H54 (cell line): Measurements from ENCODE around the gene STK32B.
"Not testable (repeated sequence)": the region's sequence is repeated elsewhere in the genome, so short reads cannot be mapped to it uniquely, and the experiment has no call there.

Experiments
- DNase-seq: peaks from one replicate; pipeline ENCODE4 v3.0.0; 2011; ENCODE audit warnings: low spot score, mixed read lengths; ENCODE audit not compliant: insufficient read length
- FAIRE-seq: peaks from 3 replicates; lab custom pipeline; 2011; peaks lifted over from hg19 to GRCh38; lab: Jason Lieb, UNC
- POLR2A ChIP-seq: IDR thresholded peaks from 2 replicates; pipeline ENCODE4 v1.6.1; 2011; ENCODE audit warnings: low read depth, mild to moderate bottlenecking, low read length

STK32B gene

GRCh38 chr4:5215321-5215720 lies 164.0 kb downstream of the STK32B start:
- no peak for DNase-seq
- FAIRE-seq: no peak
- no peak for TF ChIP-seq POLR2A

- no peak for FAIRE-seq
- DNase-seq: no peak
- no peak for TF ChIP-seq POLR2A
Measured at GRCh38 chr4:5217421-5217820, 166.1 kb downstream of the STK32B start.

GRCh38 chr4:5218376-5219069 lies 167.2 kb downstream of the STK32B start:
- FAIRE-seq (no peak), DNase-seq (no peak)
- no peak for TF ChIP-seq POLR2A

GRCh38 chr4:5220028-5220427 lies 168.7 kb downstream of the STK32B start:
- DNase-seq: no peak
- no peak for FAIRE-seq
- no peak for TF ChIP-seq POLR2A

GRCh38 chr4:5222047-5222446 lies 170.8 kb downstream of the STK32B start:
- no peak for FAIRE-seq
- no peak for TF ChIP-seq POLR2A

GRCh38 chr4:5222951-5223350 lies 171.7 kb downstream of the STK32B start:
- no peak for DNase-seq
- FAIRE-seq: no peak
- no peak for TF ChIP-seq POLR2A

More at GRCh38 chr4:5222047-5222446, 170.8 kb downstream of the STK32B start:
- no peak for DNase-seq

- FAIRE-seq (no peak), DNase-seq (no peak)
- TF ChIP-seq POLR2A: no peak
Measured at GRCh38 chr4:5224340-5224739, 173.1 kb downstream of the STK32B start.

GRCh38 chr4:5232549-5232948 lies 181.3 kb downstream of the STK32B start:
- FAIRE-seq: no peak
- DNase-seq: no peak
- no peak for TF ChIP-seq POLR2A

- no peak for DNase-seq
- TF ChIP-seq POLR2A: no peak
- no peak for FAIRE-seq
Measured at GRCh38 chr4:5237086-5237660, 185.9 kb downstream of the STK32B start.

GRCh38 chr4:5238173-5238572 lies 186.9 kb downstream of the STK32B start:
- no peak for DNase-seq
- FAIRE-seq: no peak
- no peak for TF ChIP-seq POLR2A

GRCh38 chr4:5247061-5247460 lies 195.8 kb downstream of the STK32B start:
- DNase-seq, FAIRE-seq: not testable (repeated sequence)

- no peak for DNase-seq
- no peak for TF ChIP-seq POLR2A
- FAIRE-seq: no peak
Measured at GRCh38 chr4:5247735-5248134, 196.5 kb downstream of the STK32B start.

GRCh38 chr4:5249727-5250126 lies 198.4 kb downstream of the STK32B start:
- TF ChIP-seq POLR2A: no peak
- DNase-seq: no peak
- FAIRE-seq: no peak

GRCh38 chr4:5250536-5250935 lies 199.3 kb downstream of the STK32B start:
- FAIRE-seq, DNase-seq: not testable (repeated sequence)

GRCh38 chr4:5256421-5256820 lies 205.1 kb downstream of the STK32B start:
- no peak for TF ChIP-seq POLR2A
- no peak for DNase-seq
- FAIRE-seq: no peak
